ENCODE results near the gene SYNPO.
A peak's percentile ranks its signal among the peaks of the same experiment; 100 is the strongest.

The SYNPO gene

DNA sequence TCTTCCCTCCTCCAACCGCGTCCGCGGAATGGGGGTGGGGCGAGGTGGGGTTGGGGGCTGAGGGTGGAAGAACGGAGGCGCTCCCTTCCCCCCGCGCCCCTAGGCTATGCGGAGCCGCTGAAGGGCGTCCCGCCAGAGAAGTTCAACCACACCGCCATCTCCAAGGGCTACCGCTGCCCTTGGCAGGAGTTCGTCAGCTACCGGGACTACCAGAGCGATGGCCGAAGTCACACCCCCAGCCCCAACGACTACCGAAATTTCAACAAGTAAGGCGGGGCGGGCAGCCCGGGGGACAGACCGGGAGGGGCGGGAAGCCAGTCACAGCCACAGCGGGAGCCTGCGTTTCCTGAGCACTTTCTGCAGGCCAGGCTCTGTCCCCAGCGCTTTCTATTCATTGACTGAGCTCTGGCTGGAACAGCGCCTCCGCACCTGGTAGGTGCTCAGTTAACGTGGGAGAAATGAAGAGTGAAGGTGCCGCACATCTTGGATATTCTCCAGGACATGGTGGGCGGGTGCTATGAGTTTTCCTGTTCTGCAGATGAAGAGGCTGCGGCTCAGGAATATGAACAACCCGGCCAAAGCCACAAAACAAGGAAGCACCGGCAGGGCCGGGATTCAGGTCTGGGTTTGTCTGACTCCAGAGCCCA, 31.9 kb downstream of the SYNPO start:
- TF ChIP-seq, protein P1, sequence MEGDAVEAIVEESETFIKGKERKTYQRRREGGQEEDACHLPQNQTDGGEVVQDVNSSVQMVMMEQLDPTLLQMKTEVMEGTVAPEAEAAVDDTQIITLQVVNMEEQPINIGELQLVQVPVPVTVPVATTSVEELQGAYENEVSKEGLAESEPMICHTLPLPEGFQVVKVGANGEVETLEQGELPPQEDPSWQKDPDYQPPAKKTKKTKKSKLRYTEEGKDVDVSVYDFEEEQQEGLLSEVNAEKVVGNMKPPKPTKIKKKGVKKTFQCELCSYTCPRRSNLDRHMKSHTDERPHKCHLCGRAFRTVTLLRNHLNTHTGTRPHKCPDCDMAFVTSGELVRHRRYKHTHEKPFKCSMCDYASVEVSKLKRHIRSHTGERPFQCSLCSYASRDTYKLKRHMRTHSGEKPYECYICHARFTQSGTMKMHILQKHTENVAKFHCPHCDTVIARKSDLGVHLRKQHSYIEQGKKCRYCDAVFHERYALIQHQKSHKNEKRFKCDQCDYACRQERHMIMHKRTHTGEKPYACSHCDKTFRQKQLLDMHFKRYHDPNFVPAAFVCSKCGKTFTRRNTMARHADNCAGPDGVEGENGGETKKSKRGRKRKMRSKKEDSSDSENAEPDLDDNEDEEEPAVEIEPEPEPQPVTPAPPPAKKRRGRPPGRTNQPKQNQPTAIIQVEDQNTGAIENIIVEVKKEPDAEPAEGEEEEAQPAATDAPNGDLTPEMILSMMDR (conservative IDR thresholded peaks at IDR 0.05; ENCODE audit: low read depth, low read length) = no peak
- H3K4me3 ChIP-seq (ENCODE audit: low read depth, low read length) = peak overlapping the region; percentile 56
- DNase-seq (ENCODE audit: low read depth) = no peak

- TF ChIP-seq, protein P1 (conservative IDR thresholded peaks at IDR 0.05; ENCODE audit: low read depth, low read length) = no peak
- peak overlapping the region; percentile 56 for H3K4me3 ChIP-seq (ENCODE audit: low read depth, low read length)
- DNase-seq (ENCODE audit: low read depth) = no peak
Observed at GRCh38 chr5:150672884-150673275, 32.4 kb downstream of the SYNPO start.

DNA sequence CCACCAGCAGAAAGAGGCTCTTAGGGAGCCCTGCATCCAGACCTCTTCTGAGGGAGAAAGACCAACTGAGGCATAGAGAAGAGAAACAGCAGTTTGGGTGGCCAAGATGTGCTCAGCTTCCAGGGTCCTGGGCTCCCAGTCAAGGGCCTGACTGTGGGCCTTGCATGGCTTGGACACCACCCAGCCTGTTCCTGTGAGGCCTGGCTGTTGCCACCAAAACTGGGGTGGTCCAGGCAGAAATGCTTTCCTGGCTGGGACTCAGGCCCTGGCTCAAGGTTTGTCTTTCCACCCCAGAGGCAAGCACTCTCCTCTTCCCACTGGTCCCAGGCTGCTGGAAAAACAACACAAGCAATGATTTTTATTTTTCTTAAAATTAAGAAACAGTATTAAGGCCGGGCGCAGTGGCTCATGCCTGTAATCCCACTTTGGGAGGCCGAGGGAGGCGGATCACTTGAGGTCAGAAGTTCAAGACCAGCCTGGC, 33.9 kb downstream of the SYNPO start:
- no peak for DNase-seq (ENCODE audit: low read depth)
- H3K4me3 ChIP-seq (ENCODE audit: low read depth, low read length) = no peak overlapping the region
- TF ChIP-seq, protein P1 (conservative IDR thresholded peaks at IDR 0.05; ENCODE audit: low read depth, low read length) = peak; percentile 24

DNA sequence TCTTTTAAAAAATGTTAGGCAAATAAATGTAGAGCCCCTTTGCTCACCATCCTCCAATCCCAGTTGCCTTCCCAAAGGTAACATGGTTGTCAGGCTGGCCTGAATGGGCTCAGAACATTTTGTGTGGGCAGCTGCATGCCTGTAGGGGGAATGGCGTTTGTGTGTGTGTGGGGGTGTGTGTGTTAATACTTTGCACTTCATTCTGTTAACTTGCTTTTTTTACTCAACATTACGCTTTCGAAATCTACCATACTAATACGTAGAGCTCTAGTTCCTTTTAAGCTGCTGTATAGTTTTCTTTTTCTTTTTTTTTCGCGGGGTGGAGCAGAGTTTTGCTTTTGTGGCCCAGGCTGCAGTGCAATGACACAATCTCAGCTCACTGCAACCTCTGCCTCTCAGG, 34.6 kb downstream of the SYNPO start:
- DNase-seq (ENCODE audit: low read depth) = no peak
- H3K4me3 ChIP-seq (ENCODE audit: low read depth, low read length) = no peak overlapping the region
- TF ChIP-seq, protein P1 (conservative IDR thresholded peaks at IDR 0.05; ENCODE audit: low read depth, low read length) = no peak

GRCh38 chr5:150676578-150676977, 36.1 kb downstream of the SYNPO start:
- TF ChIP-seq, protein P1 (conservative IDR thresholded peaks at IDR 0.05; ENCODE audit: low read depth, low read length) = no peak
- no peak for DNase-seq (ENCODE audit: low read depth)
- H3K4me3 ChIP-seq (ENCODE audit: low read depth, low read length) = no peak overlapping the region

DNA sequence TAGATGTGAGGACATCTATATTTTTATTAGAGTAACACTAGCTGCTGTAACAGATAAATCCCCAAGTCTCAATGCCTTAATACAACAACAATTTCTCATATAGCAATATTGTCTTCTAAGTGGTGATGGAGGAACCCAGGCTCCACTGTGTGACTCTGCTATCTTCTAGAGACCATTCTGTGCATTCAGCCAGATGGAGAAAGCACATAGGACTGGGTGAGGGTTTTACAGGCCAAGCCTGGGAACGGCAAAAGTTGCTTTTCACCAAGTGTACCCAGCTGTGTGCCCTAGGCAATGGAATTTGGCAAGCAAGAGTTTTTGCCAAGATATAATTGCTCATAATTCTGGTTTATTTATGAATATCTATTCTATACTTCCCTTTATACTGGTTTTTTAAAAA, 48.7 kb downstream of the SYNPO start:
- H3K4me3 ChIP-seq (ENCODE audit: low read depth, low read length) = no peak overlapping the region
- DNase-seq (ENCODE audit: low read depth) = no peak
- TF ChIP-seq, protein P1 (conservative IDR thresholded peaks at IDR 0.05; ENCODE audit: low read depth, low read length) = no peak

- no peak overlapping the region for H3K4me3 ChIP-seq (ENCODE audit: low read depth, low read length)
- DNase-seq (ENCODE audit: low read depth) = no peak
- TF ChIP-seq, protein P1 (conservative IDR thresholded peaks at IDR 0.05; ENCODE audit: low read depth, low read length) = no peak
Observed at GRCh38 chr5:150690760-150691159, 50.3 kb downstream of the SYNPO start.
